HepG2 (cell line): Measurements from ENCODE around the gene ACER3. TPM values are rescaled to one million over a fixed set of nuclear protein-coding genes. Genes with fewer than 3 reads are reported as not detected.

Source experiments
- AHDC1 ChIP-seq: sonication (generic); formaldehyde crosslinking; IDR thresholded peaks from 2 replicates; pipeline ENCODE4 v1.5.1; 2020; ENCODE audit warnings: mild to moderate bottlenecking, missing genetic modification reagents, borderline replicate concordance
- ARID4A ChIP-seq: sonication (generic); formaldehyde crosslinking; IDR thresholded peaks from 2 replicates; pipeline ENCODE4 v1.5.0; 2020; ENCODE audit warnings: mild to moderate bottlenecking, missing genetic modification reagents, borderline replicate concordance
- ATAD3A ChIP-seq: sonication (generic); formaldehyde crosslinking; IDR thresholded peaks from 2 replicates; pipeline ENCODE4 v1.4.0; 2020; ENCODE audit warnings: missing genetic modification reagents
- BCL3 ChIP-seq: sonication (generic); formaldehyde crosslinking; IDR thresholded peaks from 2 replicates; pipeline ENCODE4 v1.5.1; 2020; ENCODE audit warnings: mild to moderate bottlenecking, missing genetic modification reagents, moderate library complexity
- BRD4 ChIP-seq: sonication (generic); formaldehyde crosslinking; IDR thresholded peaks from 2 replicates; pipeline ENCODE4 v1.4.0; 2020; ENCODE audit warnings: missing genetic modification reagents
- E2F2 ChIP-seq: sonication (generic); formaldehyde crosslinking; IDR thresholded peaks from 2 replicates; pipeline ENCODE4 v1.4.0; 2020; ENCODE audit warnings: missing genetic modification reagents, borderline replicate concordance
- KAT8 ChIP-seq: IDR thresholded peaks from 2 replicates; pipeline ENCODE4 v1.6.1; 2016; ENCODE audit warnings: missing genetic modification reagents, missing compliant biosample characterization
- MEIS2 ChIP-seq: sonication (generic); formaldehyde crosslinking; IDR thresholded peaks from 2 replicates; pipeline ENCODE4 v1.9.0; 2021; ENCODE audit warnings: mild to moderate bottlenecking, missing genetic modification reagents
- POGK ChIP-seq: sonication (generic); formaldehyde crosslinking; conservative IDR thresholded peaks from 2 replicates; pipeline ENCODE4 v1.8.0; 2022; ENCODE audit warnings: mild to moderate bottlenecking, moderate library complexity, missing genetic modification reagents
- RFXANK ChIP-seq: IDR thresholded peaks from 2 replicates; pipeline ENCODE4 v1.6.1; 2016
- ZFX ChIP-seq: sonication (generic); formaldehyde crosslinking; IDR thresholded peaks from 2 replicates; pipeline ENCODE4 v1.4.0; 2020; ENCODE audit warnings: mild to moderate bottlenecking, low read depth, missing genetic modification reagents, moderate library complexity
- ZNF430 ChIP-seq: sonication (generic); formaldehyde crosslinking; IDR thresholded peaks from 2 replicates; pipeline ENCODE4 v1.9.0; 2021; ENCODE audit warnings: mild to moderate bottlenecking, missing genetic modification reagents
- ZNF569 ChIP-seq: sonication (generic); formaldehyde crosslinking; IDR thresholded peaks from 2 replicates; pipeline ENCODE4 v1.5.0; 2020; ENCODE audit warnings: mild to moderate bottlenecking, missing genetic modification reagents, moderate library complexity, borderline replicate concordance
- polyA plus RNA-seq, 8 experiments: library from polyadenylated mRNA; depleted of rRNA in 3 of 8; stranded (reverse) in 7 of 8; unstranded in 1 of 8; fragments of >200 nt; fragmentation: Illumina TruSeq in 4 of 8; extraction: Trizol in 4 of 8; gene quantifications; 2 replicates each; pipeline versions ENCODE4 v1.2.1 to v1.2.3, GENCODE V29; 2011 to 2016; ENCODE audit warnings: low read depth in 4 of 8, missing spikeins in 1 of 8, mixed read lengths in 1 of 8; ENCODE audit not compliant: insufficient read depth in 1 of 8
- total RNA-seq, 5 experiments: library from RNA; depleted of rRNA; stranded (reverse); fragments of >200 nt; fragmentation: Illumina TruSeq; extraction: Trizol; gene quantifications; 2 replicates each; pipeline ENCODE4 v1.2.3, GENCODE V29; 2016; ENCODE audit warnings: low read depth in 1 of 5

The ACER3 gene
- total and polyA plus RNA-seq, 2 of the 13 experiments (the other 11 are each of a cell fraction or from before 2014, with no cell fraction given): 6.0 to 9.8 TPM

- no peak for TF ChIP-seq ZNF569 (CRISPR knock-in tag)
- no peak for TF ChIP-seq E2F2 (CRISPR knock-in tag)
- no peak for TF ChIP-seq AHDC1 (CRISPR knock-in tag)
- TF ChIP-seq ARID4A: peak; percentile 51; the same call in 1 of the 2 replicates
- TF ChIP-seq ZNF430 (CRISPR knock-in tag): peak; percentile 22; the same call in 1 of the 2 replicates
- TF ChIP-seq MEIS2 (CRISPR knock-in tag): peak; percentile 49; the same call in 1 of the 2 replicates
- peak; percentile 78 for TF ChIP-seq POGK (CRISPR knock-in tag)
- no peak for TF ChIP-seq ATAD3A
- TF ChIP-seq BRD4 (CRISPR knock-in tag): no peak
- TF ChIP-seq BCL3 (CRISPR knock-in tag): no peak
- no peak for TF ChIP-seq KAT8 (CRISPR knock-in tag)
- TF ChIP-seq ZFX: peak; percentile 85
- no peak for TF ChIP-seq RFXANK (CRISPR knock-in tag)
Measured at GRCh38 chr11:77066229-77067042, 205.7 kb downstream of the ACER3 start, which contains the start of gene CAPN5 (continued).
